Endothelial cell of umbilical vein (primary cell): Measurements from ENCODE around the gene PTDSS2. TPM values are rescaled to one million over a fixed set of nuclear protein-coding genes. Genes with fewer than 3 reads are reported as not detected.
"Not testable (repeated sequence)": the region's sequence is repeated elsewhere in the genome, so short reads cannot be mapped to it uniquely, and the experiment has no call there.

Source experiments
- BruUV-seq: library from RNA; stranded (reverse); fragments of 400-500 nt; replicated peaks from 2 replicates; lab custom pipeline; 2021; lab: Mats Ljungman, UMichigan
- CTCF ChIA-PET: fragments of 300-600, 350-600 bp; sonication (Branson Sonifier 250); formaldehyde crosslinking; loops from one replicate; lab custom pipeline; 2021; ENCODE audit warnings: antibody characterized with exemption, inconsistent platforms; lab: Charles Lee
- POLR2A ChIA-PET: fragments of 300-600, 350-600 bp; sonication (Branson Sonifier 250); formaldehyde crosslinking; loops from one replicate; lab custom pipeline; 2021; ENCODE audit warnings: antibody characterized with exemption, inconsistent platforms; lab: Charles Lee
- DNase-seq: peaks from one replicate; pipeline ENCODE4 v3.0.0-alpha.2; 2011; ENCODE audit warnings: low read depth, low spot score
- FAIRE-seq: peaks from 2 replicates; lab custom pipeline; 2011; peaks lifted over from hg19 to GRCh38; lab: Jason Lieb, UNC
- H2AFZ ChIP-seq: 2 replicates; pipeline ENCODE4 v1.6.0; 2012; ENCODE audit warnings: low read depth, low read length, control low read depth, inconsistent platforms
- H3K27ac ChIP-seq: 2 replicates; pipeline ENCODE4 v1.5.1; 2011; ENCODE audit warnings: low read depth, mild to moderate bottlenecking, control low read depth, low read length, moderate library complexity; ENCODE audit not compliant: insufficient read depth
- H3K27me3 ChIP-seq, 2 experiments: 2 replicates each; pipeline versions ENCODE4 v1.6.0 to v1.6.1; 2011; ENCODE audit warnings: low read length in 2 of 2, mixed read lengths in 1 of 2; ENCODE audit not compliant: control insufficient read depth in 2 of 2, insufficient read depth in 2 of 2
- H3K36me3 ChIP-seq, 2 experiments: 2 replicates in 1 of 2; 3 replicates in 1 of 2; pipeline ENCODE4 v1.5.1; 2011; ENCODE audit warnings: low read length in 2 of 2, mild to moderate bottlenecking in 1 of 2, moderate library complexity in 1 of 2; ENCODE audit not compliant: control insufficient read depth in 2 of 2, insufficient read depth in 2 of 2; ENCODE audit errors: extremely low read depth in 1 of 2
- H3K4me1 ChIP-seq: 3 replicates; pipeline ENCODE4 v1.5.1; 2011; ENCODE audit warnings: mild to moderate bottlenecking, low read length; ENCODE audit not compliant: control insufficient read depth, insufficient read depth; ENCODE audit errors: extremely low read depth
- H3K4me2 ChIP-seq: 2 replicates; pipeline ENCODE4 v1.6.1; 2011; ENCODE audit warnings: low read length, control low read depth, mixed read lengths; ENCODE audit not compliant: insufficient read depth
- H3K4me3 ChIP-seq, 3 experiments: fragments of 200-600 bp in 1 of 3; sonication (generic), shearing (Covaris generic) in 1 of 3; replicated peaks in 1 of 3; 2 replicates each; pipeline ENCODE4 v1.5.1; 2011 to 2016; ENCODE audit warnings: control low read depth in 3 of 3, low read length in 3 of 3, mild to moderate bottlenecking in 2 of 3, inconsistent platforms in 1 of 3, low read depth in 1 of 3, moderate library complexity in 1 of 3; ENCODE audit not compliant: insufficient read depth in 1 of 3
- H3K79me2 ChIP-seq: 2 replicates; pipeline ENCODE4 v1.6.0; 2012; ENCODE audit warnings: low read length, inconsistent platforms; ENCODE audit not compliant: control insufficient read depth, insufficient read depth
- H3K9ac ChIP-seq: replicated peaks from 2 replicates; pipeline ENCODE3; 2011; ENCODE audit warnings: low read length, control low read depth; ENCODE audit not compliant: insufficient read depth; ENCODE audit errors: extremely low read depth
- H3K9me1 ChIP-seq: replicated peaks from 3 replicates; pipeline ENCODE4 v1.6.0; 2011; ENCODE audit warnings: mild to moderate bottlenecking, low read length; ENCODE audit not compliant: control insufficient read depth, insufficient read depth; ENCODE audit errors: extremely low read depth
- H3K9me3 ChIP-seq: replicated peaks from 2 replicates; pipeline ENCODE4 v1.5.1; 2012; ENCODE audit warnings: low read length, inconsistent platforms; ENCODE audit not compliant: control insufficient read depth, insufficient read depth
- H4K20me1 ChIP-seq: replicated peaks from 2 replicates; pipeline ENCODE3; 2011; ENCODE audit warnings: mild to moderate bottlenecking, low read length; ENCODE audit not compliant: control insufficient read depth, insufficient read depth; ENCODE audit errors: extremely low read depth
- CTCF ChIP-seq, 2 donors: IDR thresholded peaks; 1 replicate in 1 of 2; 2 replicates in 1 of 2; pipeline ENCODE4 v1.5.1; 2011; ENCODE audit warnings: low read length in 2 of 2, mild to moderate bottlenecking in 2 of 2, moderate library complexity in 2 of 2, control low read depth in 1 of 2, inconsistent platforms in 1 of 2, low read depth in 1 of 2; ENCODE audit not compliant: insufficient read depth in 1 of 2; ENCODE audit errors: extremely low read depth in 1 of 2
- FOS ChIP-seq: IDR thresholded peaks from 2 replicates; pipeline ENCODE4 v1.6.1; 2011; ENCODE audit warnings: mild to moderate bottlenecking, low read length, moderate library complexity, borderline replicate concordance; ENCODE audit not compliant: insufficient read depth
- GATA2 ChIP-seq: IDR thresholded peaks from 2 replicates; pipeline ENCODE4 v1.7.0; 2011; ENCODE audit warnings: low read depth, mild to moderate bottlenecking, moderate library complexity, mixed read lengths, low read length; ENCODE audit not compliant: insufficient read length, insufficient read depth
- JUN ChIP-seq: IDR thresholded peaks from 2 replicates; pipeline ENCODE4 v1.6.1; 2011; ENCODE audit warnings: borderline replicate concordance, low read depth; ENCODE audit not compliant: insufficient read length, insufficient read depth
- MAX ChIP-seq: IDR thresholded peaks from 2 replicates; pipeline ENCODE4 v1.6.1; 2011; ENCODE audit not compliant: insufficient read depth, insufficient read length
- MYC ChIP-seq: IDR thresholded peaks from one replicate; pipeline ENCODE4 v1.6.1; 2011; ENCODE audit warnings: mild to moderate bottlenecking, low read depth, low read length
- POLR2A ChIP-seq: IDR thresholded peaks from 2 replicates; pipeline ENCODE4 v1.6.1; 2012; ENCODE audit warnings: low read depth, mild to moderate bottlenecking, control low read depth, low read length
- POLR2AphosphoS5 ChIP-seq: IDR thresholded peaks from 2 replicates; pipeline ENCODE4 v1.6.1; 2012; ENCODE audit warnings: low read depth, mild to moderate bottlenecking, control low read depth, low read length, moderate library complexity; ENCODE audit not compliant: insufficient read depth
- dilution Hi-C: fragments of 300-500 bp; cut with MboI; formaldehyde crosslinking; loops from one replicate; pipeline ENCODE4 v1.15.0; 2019; ENCODE audit warnings: low sequenced_read_pairs; ENCODE audit not compliant: extremely low pct_ligation_motif_present
- intact Hi-C: fragments of 100-400 bp; cut with micrococcal nuclease; formaldehyde crosslinking; loops from one replicate; pipeline ENCODE4 v1.10.0; 2022
- polyA plus RNA-seq, 4 experiments: library from polyadenylated mRNA; depleted of rRNA in 3 of 4; stranded (reverse) in 3 of 4; unstranded in 1 of 4; fragments of >200 nt; gene quantifications; 2 replicates each; pipeline versions ENCODE4 v1.2.1 to v1.2.3, GENCODE V29; 2011 to 2012; ENCODE audit warnings: missing spikeins in 1 of 4
- total RNA-seq: library from RNA; stranded (reverse); gene quantifications from 2 replicates; pipeline ENCODE4 v1.2.3, GENCODE V29; 2021

The PTDSS2 gene
- total and polyA plus RNA-seq, 2 donors (not counting 3 experiments of a cell fraction or from before 2014, with no cell fraction given) = 41.4 to 46.8 TPM

GRCh38 chr11:515131-515530 is 65.1 kb downstream of the PTDSS2 start:
- no peaks in the 10 kb centered on the region for H3K27me3 ChIP-seq
- H3K27ac ChIP-seq = no peak overlapping the region
- intact Hi-C loops = loop anchor here (5.0 kb wide), 1 partner anchor 208 kb away; the partner anchor contains the start of gene IFITM2
- H3K36me3 ChIP-seq = no peaks in the 10 kb centered on the region
- dilution Hi-C loops = no loop called here
- BruUV-seq = no TSS peak
- H2AFZ ChIP-seq = no peak overlapping the region
- FAIRE-seq = no peak
- H3K9me1 ChIP-seq = no peaks in the 10 kb centered on the region
- no peak overlapping the region for H3K4me2 ChIP-seq
- H3K9me3 ChIP-seq = no peaks in the 10 kb centered on the region
- CTCF ChIA-PET = no interaction called here
- H3K4me3 ChIP-seq = no peak overlapping the region
- no peaks in the 10 kb centered on the region for H3K79me2 ChIP-seq
- no peak overlapping the region for H3K9ac ChIP-seq
- POLR2A ChIA-PET = no interaction called here
- no peak for DNase-seq
- no peak for TF ChIP-seq POLR2A
- H4K20me1 ChIP-seq = no peaks in the 10 kb centered on the region
- peaks cover 3% of the 10 kb centered on the region for H3K4me1 ChIP-seq

- dilution Hi-C loops (no loop called here), intact Hi-C loops (loop anchor here (5.0 kb wide), 1 partner anchor 209 kb away; the partner anchor contains the start of gene IFITM2)
- no peaks in the 10 kb centered on the region for H3K9me3 ChIP-seq
- H3K4me3 ChIP-seq = no peak overlapping the region
- no peak for TF ChIP-seq POLR2AphosphoS5
- no peak for TF ChIP-seq GATA2
- TF ChIP-seq FOS = no peak
- no peak for TF ChIP-seq MAX
- no peak for TF ChIP-seq POLR2A
- TF ChIP-seq MYC = no peak
- TF ChIP-seq CTCF (IDR thresholded peaks at IDR 0.05; ENCODE audit: extremely low read depth in 1 of 2, insufficient read depth in 1 of 2, low read depth in 1 of 2, low read length in 2 of 2) = no peak
- TF ChIP-seq JUN = no peak
- no peaks in the 10 kb centered on the region for H3K36me3 ChIP-seq
- peaks cover 3% of the 10 kb centered on the region for H3K4me1 ChIP-seq
- H3K9me1 ChIP-seq = no peaks in the 10 kb centered on the region
- ChIA-PET CTCF (no interaction called here), POLR2A (no interaction called here)
- no peaks in the 10 kb centered on the region for H3K27me3 ChIP-seq
- FAIRE-seq (no peak), DNase-seq (no peak)
- no peak overlapping the region for H3K4me2 ChIP-seq
- H4K20me1 ChIP-seq = no peaks in the 10 kb centered on the region
- no peaks in the 10 kb centered on the region for H3K79me2 ChIP-seq
- H3K27ac ChIP-seq = no peak overlapping the region
- BruUV-seq = no TSS peak
- no peak overlapping the region for H3K9ac ChIP-seq
- no peak overlapping the region for H2AFZ ChIP-seq
Measured at GRCh38 chr11:516400-516799, 66.3 kb downstream of the PTDSS2 start.

- FAIRE-seq, H2AFZ ChIP-seq, H3K27me3 ChIP-seq, CTCF ChIA-PET, H3K4me2 ChIP-seq, H3K79me2 ChIP-seq, BruUV-seq, POLR2A ChIA-PET, H3K36me3 ChIP-seq, H3K4me1 ChIP-seq, H3K9me3 ChIP-seq, H3K27ac ChIP-seq, H3K9ac ChIP-seq, H3K4me3 ChIP-seq, dilution Hi-C loops, H4K20me1 ChIP-seq, DNase-seq, H3K9me1 ChIP-seq: not testable (repeated sequence)
- intact Hi-C loops = loop anchor here (5.0 kb wide), 1 partner anchor 210 kb away; the partner anchor contains the start of gene IFITM2
Measured at GRCh38 chr11:516918-517685, 67.0 kb downstream of the PTDSS2 start.
